GM19328 (cell line): ENCODE data around the gene UNC13D.
"Not testable (repeated sequence)": the region's sequence is repeated elsewhere in the genome, so short reads cannot be mapped to it uniquely, and the experiment has no call there.

Source experiments
- ATAC-seq: cut with Tn5 transposase; IDR thresholded peaks from one replicate; pipeline ENCODE4 v1.9.1; 2021; ENCODE audit warnings: mild to moderate bottlenecking, moderate library complexity; ENCODE audit not compliant: unreplicated experiment

UNC13D gene

DNA sequence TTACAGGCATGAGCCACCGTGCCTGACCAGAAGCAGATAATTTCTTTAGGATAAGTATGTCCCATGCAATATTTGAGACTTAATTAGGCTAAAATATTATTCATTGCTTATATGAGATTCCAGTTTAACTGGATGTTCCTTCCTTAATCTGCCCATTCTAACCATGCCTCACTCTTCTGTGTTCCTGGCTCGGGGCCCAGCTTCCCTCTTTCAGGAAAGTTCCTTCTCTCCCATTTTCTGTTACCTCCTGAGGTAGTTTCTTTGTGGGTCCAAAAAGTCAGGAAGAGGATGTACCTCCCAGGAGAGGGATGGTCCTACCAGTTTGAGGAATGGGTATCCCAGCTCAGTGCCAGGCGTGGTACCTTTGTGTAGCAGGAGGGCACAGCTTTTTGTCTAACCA is 36.3 kb downstream of the UNC13D start:
- no peak for ATAC-seq

DNA sequence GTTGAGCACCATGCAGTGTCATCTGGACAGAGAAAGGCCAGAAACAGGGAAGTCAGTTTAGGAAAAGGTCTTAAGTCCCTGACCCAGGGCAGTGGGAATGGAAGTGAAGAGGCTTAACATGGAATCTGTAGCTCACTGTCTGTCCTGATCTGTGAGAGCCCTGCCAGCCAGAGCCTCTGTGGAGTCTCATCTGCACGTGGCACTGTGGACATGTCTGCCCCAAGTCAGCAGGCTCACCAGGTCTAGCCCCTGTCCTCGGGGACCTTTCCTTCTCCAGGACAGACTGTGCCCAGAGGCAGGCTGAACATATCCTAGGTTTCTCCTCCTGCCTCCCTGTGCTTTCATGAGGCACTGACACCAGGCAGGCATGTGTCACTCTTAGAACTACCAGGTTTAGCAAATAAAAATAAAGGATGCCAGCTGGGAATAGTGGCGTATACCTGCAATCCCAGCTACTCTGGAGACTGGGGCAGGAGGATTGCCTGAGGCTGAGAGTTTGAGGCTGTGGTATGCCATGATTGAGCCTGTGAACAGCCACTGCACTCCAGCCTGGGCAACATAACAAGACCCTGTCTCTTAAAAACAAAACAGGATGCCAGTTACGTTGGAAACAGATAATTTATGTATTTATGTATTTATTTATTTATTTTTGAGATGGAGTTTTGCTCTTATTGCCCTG is 37.2 kb downstream of the UNC13D start:
- ATAC-seq = no peak

DNA sequence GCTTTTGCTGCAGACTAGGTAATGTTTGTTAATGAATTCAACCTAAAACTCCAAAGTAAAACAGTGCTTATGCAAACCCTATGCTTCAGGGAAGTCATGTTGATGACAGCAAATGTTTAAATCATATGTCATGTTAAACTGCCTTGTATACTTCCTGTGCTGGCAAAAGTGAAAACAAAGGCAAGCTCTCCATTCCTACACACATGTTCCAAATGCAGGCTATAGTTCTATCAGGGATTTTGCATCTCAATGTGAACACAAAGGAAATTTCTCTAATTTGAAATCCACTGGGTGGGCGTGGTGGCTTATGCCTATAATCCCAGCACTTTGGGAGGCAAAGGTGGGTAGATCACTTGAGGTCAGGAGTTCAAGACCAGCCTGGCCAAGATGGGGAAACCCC is 40.3 kb downstream of the UNC13D start:
- no peak for ATAC-seq

DNA sequence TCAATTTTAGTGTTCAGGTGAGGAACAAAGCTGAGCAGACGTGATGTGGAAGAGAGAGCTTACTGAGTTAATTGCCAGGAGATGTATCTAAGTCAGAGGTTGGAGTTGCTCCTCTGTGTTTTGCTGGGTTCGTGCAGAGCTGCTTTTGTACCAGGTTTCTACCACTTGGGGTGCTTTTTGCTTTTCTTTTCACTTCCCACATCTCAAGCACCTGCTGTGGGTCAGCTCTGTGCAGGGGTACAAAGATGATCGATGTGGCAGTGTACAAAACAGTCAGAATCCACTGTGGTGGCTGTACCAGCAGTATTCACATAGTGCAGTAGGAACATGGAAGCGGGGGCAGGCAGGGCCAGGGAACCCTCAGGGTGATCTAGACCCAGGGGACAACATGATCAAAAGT is 44.8 kb downstream of the UNC13D start:
- no peak for ATAC-seq

DNA sequence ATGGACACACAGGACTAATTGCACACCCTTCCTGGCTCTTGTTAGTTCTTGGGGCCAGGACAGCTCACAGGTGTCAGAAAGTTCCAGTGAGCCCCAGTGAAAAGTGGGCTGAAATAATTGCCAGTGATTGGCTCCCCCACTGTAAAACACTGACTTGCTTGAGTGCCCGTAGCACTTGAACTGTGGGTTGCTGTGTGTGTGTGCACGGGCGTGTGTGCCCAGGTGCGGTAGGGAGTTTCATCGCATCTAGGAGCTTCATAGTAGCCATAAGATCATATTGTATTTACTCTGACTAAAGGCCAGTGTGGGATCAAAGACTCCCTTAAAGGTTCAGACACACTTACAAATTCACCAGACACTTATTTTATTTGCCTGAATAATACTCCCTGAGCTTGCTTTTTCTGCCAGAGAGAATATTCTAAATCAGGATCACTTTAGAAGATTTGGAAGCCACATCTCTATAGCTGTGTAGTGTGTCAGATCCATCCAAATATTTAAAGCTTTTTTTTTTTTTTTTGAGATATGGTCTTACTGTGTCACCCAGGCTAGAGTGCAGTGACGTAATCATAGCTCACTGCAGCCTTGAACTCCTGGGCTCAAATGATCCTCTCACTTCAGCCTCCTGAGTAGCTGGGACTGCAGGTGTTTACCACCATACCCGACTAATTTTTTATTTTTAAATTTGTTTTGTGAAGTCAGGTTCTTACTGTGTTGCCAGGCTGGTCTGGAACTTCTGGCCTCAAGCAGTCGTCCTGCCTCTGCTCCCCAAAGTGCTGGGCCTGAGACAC is 48.2 kb downstream of the UNC13D start:
- ATAC-seq = no peak

DNA sequence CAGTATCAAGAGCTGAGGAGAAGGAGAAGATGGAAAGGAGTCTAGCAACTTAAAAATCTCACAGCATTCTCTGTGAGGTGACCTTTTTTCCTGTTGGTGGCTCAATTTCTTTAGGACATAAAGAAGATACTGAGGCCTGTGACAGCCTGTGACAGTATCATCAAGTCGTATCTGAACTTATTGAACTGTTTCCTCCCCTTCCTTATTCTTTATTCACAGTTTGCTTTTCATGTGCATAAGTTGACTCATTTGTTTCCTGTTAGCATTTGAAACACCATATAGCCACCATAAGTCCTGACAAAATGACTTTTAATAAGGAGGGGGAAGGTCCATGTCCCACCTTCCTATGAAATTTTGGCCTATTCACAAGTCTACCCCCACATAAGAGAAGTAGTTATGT is 50.7 kb downstream of the UNC13D start:
- no peak for ATAC-seq

DNA sequence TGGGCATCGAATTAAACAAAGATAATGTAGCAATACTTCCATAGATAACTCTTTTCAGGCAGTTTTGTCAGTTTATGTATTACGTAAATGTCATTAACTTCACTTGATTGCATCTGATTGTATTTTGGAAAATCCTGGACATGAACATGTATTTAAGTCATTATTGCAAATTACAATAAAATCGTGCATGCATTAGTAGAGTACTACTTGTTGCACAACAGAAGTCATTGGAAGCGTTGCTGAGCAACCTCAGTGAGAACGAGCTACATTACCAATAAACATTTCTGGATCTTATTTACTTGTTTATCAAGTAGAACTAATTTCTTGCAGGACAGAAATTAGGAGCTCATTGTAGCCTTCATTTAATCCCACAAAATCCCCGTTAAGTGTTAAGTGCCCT is 53.0 kb downstream of the UNC13D start:
- no peak for ATAC-seq

DNA sequence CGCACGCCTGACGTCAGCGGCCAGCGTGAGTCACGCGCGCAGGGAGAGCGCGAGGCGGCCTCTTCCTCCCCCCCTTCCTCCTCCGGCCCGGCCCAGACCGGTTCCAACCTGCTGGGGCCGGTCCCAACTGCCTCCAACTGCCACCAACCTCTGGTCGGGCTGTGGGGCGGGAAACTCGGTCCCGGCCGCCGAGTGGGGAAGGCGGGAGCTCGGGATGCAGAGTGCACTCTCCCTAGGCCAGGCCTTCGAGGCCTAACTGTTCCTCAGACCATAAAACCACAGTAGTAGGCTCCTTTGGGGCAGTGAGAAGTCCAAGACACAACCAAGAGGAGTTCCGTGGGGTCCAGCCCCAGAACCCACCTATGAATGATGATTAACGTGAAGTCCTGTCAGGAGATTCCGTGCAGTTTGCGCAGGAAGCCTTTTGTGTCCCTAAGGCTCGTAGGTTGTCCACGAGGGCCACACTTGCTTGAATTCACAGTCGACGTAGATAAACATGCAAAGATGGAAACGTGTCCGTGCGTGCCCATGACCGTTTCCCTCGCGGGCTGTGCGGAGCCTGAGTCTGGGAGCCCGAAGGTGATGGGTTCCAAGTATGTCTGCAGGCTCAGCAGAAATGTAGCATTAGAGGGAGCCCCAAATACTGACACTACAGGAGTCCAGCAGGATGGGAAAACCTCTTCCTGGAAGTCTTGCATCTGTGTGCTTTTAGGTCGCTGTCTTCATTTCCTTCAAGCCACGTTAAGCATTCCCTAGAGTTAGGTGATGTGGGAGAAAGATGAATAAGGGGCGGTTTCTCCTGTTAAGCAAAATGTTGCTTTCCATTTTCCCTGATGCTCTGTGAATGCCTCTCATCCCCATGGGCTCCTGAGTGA is 59.0 kb downstream of the UNC13D start:
- ATAC-seq = peak; percentile 47

DNA sequence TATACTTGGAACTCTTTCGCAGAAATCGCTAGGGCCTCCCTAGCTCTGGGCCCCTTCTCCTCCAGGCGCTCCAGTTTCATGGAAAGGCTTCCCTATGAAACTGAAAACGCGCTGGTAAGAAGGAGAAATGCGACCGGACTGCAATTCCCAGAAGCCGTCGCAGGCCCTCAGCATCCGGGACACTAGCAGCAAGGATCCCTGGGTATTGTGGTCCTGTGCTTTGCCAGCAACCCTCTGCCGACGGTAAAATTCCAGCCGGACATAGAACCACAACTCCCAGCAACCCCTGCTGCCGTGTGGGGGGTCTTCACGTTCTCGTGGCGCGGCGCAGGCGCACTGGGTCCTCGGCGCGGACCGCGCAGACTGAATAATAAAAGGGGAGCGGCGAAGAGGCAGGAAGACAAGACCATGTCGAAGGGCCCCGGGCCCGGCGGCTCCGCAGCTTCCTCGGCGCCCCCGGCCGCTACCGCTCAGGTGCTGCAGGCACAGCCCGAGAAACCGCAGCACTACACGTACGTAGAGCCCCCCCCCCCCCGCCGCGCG is 59.7 kb downstream of the UNC13D start, which contains the start of gene UNK:
TSS of gene UNK (plus strand) at position 334 of the 543 bp plus-strand sequence. CDS start at position 409, 75 bp downstream.
- ATAC-seq = peak; percentile 63

DNA sequence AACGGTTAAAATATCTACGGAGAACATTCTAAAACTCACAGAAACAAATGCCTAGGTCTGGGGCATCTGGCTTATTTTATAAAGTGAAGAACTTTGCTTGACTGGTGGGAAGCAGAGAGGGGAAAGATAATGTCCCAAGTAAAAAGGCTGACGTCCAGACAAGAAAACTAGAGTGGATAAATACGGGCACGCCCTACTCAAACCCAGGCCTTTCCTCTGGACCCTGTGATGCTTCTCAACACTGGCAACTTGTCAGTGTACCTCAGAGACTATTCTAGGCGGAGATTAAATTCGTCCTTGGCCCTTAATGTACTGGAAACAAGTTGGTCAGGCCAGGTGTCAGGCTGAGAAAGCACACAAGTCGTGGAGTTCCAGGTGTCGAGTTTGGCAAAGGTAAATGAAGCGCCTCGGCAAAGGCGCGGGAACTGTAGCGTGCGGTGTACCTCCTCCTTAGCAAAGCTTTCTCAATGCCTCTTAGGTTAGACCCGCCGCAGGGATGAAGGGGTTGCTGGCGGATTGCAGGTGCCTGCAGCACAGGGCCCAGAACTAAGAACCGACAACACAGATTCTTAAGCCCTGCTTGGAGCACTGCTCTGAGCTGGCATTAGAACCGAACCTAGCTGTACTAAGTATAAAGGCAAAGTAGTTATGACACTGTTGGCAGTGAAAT is 60.3 kb downstream of the UNC13D start:
- peak; percentile 3 for ATAC-seq

DNA sequence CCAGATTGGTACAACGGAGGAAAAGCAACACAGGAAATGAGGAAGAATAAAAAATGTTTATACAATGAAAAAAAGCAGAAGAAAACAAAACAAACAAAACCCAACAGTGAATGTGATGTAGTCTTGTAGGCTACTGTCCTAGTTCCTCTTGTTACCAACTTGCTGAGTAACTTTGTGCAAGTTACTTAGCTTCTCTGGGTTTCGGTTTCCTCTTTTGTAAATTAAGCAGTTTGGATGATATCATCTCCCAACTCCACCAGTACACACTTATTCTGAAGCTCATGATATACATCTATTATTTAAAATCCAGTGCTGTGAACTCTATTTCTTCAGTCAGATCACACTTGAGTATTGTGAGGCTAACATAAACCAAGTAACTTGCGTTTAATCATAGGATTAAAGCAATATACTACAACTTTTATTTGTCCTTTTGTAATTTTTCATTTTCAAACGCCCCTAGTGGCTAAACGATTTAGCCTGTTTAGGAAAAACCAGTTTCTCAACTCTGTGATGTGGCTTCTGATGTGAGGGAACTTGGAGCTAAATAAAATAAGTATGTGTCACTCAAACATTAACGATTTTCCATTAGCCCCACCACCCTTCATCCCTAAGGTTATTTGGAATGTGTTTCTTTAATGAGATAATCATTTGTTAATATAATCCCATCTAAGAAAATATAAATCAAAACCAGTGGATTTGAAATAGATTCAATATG is 61.0 kb downstream of the UNC13D start:
- no peak for ATAC-seq

DNA sequence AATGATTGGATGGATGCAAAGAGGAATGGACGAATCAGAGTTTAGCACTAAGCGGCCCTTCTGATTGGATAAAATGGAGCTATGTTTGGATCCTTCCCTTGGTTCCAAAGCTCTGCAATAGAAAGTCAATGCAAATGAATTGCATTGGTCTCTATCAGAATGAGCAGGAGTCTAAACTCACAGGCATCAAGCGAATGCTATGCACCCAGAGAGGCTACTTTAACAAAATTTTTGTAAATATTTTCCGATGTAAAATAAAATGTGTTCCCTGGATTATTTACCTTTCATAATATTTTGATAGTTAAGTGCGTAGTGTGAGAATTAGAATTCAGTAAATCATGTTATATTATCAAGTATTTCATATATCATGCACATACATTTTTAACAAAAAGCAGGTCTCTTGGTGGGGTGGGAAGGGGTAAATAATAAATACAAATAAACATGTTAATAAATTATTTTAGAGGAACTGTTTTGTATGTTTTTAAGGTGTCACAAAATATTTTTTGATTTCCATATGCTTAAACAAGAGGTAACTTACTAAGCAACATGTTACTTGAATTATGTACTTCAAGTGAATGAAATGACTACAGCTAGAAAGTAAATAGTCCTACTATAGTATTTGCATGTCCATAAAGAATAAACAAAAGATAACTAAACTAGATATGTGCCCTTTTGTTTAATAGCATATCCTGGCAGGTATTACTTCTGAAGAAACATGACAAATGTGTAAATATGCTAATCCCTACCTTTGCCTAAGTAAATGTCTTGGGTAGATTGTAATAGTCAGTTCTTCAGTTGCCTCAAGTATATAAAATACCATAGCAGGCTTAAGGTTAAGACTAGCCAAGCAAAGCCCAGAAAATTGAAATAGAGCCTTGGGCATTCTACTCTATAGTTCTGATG is 64.0 kb downstream of the UNC13D start:
- ATAC-seq = no peak

DNA sequence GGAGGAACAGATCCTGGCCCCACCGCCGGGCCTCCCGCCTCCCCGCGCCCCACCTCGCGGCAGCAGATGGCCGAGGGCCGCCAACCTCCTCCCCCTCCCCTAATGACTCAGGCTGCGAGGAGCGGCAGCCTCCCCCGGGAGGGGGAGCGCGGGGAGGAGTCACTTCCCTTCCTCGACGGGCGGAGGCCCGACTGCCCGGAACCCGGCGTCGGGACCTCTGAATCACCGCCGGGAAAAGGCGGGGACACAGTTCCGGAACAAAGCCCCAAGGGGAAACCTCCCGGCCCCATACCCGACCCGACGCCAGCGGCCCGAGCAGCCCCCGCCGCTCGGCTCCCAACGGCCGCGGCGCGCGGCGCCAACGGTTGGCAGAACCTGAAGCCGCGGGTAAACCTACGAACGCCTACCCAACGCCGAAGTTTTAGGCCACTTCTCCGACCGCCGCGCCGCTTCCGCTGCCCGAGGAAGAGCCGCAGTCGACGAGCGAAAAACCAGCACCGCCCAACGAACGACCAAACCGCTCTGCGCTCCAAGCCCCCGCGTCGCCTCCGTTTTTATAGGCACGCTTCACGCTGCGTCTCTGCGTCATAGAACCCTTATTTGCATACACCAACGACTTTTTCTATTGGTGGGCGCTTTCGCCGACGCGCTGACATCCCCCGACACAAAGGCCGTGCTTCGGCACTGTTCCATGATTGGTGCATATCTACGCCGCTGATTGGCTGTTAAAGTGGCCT is 64.8 kb downstream of the UNC13D start:
- peak; percentile 66 for ATAC-seq

DNA sequence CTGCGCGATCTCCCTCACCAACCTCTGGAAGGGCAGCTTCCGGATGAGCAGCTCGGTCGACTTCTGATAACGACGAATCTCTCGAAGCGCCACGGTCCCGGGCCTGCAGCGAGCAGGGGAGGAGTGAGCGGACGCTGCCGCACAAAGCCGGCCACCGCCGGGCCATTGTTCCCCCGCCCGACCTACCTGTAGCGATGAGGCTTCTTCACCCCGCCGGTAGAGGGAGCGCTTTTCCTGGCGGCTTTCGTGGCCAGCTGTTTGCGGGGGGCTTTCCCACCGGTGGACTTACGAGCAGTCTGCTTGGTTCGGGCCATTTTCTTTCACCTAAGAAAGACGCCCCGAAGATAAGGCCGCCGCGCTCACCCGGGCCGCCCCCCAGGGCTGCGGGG is 65.3 kb downstream of the UNC13D start:
- ATAC-seq = peak; percentile 13

DNA sequence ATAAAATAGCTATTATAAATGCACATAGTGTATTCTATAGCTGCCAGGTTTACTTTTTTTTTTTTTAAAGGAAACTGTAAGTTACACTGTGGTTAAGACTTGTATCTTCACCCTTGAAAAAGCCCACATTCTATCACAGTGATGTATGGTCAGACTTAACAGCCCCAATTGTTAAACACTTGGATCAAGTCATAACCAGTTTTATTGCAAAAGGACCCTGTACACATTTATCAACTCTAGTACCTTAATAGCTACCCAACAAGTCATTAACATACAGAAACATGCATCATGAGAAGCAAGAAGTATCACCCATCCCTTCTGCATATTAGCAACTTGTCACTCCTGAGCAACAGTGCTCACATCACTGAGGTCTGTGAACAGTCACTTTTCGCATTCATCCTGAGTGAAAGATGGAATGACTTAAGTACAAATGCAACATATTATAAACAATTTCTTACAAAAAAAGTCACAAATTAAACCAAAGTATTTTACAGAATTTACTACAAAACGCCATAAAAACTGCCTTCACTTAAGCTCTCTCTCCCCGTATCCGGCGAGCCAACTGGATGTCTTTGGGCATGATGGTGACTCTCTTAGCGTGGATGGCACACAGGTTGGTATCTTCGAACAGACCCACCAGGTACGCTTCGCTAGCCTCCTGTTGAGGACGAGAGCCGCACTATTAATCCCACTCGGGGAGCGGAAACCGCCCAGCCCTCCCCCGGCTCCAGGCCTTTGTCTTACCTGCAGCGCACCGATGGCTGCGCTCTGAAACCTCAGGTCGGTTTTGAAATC is 65.9 kb downstream of the UNC13D start:
- not testable (repeated sequence) for ATAC-seq

DNA sequence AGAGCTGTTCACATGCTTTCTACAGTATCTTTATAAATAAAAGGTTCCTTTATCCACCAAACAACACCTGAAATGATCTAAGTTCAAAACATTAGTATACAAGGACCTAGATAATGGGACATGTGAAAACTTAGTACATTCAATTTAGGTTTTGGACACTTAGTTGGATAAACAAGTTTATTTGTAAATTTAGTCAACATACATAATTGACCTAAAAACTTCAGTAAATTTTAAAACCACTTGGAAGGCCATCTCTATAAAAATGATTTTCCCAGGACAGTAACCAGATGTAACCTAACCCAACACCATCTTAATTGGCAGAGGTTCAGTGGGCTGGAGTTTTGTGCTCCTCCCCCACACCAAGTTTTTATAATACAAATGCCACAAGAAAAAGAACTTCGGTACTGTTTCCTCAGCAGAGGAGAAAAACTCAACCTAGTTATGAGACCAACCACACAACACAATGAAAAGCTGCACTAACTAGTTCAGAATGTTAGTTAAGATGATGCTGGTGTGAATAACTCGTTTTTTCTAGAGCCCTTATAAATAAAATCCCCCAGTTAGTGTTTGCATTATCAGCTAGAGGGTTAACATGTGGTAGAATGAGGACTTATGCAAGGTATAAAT is 66.8 kb downstream of the UNC13D start:
- no peak for ATAC-seq
